Peyer's patch (tissue), 4 donors: Measurements from ENCODE around the gene OR2B2. TPM values are rescaled to one million over a fixed set of nuclear protein-coding genes. Genes with fewer than 3 reads are reported as not detected.

Experiments used
- DNase-seq, 3 donors: peaks; one replicate each; pipeline ENCODE4 v3.0.0-alpha.2; 2017 to 2019
- H3K27ac ChIP-seq, 4 donors: fragments of 200-600 bp; sonication (generic); one replicate each; pipeline ENCODE4 v1.5.1; 2016 to 2019
- H3K27me3 ChIP-seq, 2 donors: fragments of 200-600 bp; sonication (generic); one replicate each; pipeline ENCODE4 v1.5.1; 2019
- H3K36me3 ChIP-seq, 3 donors: fragments of 200-600 bp; sonication (generic); one replicate each; pipeline ENCODE4 v1.5.1; 2016 to 2019
- H3K4me1 ChIP-seq, 4 donors: fragments of 200-600 bp; sonication (generic); one replicate each; pipeline ENCODE4 v1.5.1; 2016 to 2019
- H3K4me3 ChIP-seq, 4 donors: fragments of 200-600 bp; sonication (generic); 1 replicate in 3 of 4; 2 replicates in 1 of 4; pipeline ENCODE4 v1.5.1; 2016 to 2019; ENCODE audit warnings: mild to moderate bottlenecking in 1 of 4
- H3K9me3 ChIP-seq, 4 donors: fragments of 200-600 bp; sonication (generic); one replicate each; pipeline ENCODE4 v1.5.1; 2016 to 2019; ENCODE audit warnings: mild to moderate bottlenecking in 1 of 4
- POLR2A ChIP-seq, 2 donors: fragments of 450-650 bp; IDR thresholded peaks; one replicate each; pipeline ENCODE4 v1.5.1; 2017; ENCODE audit warnings: antibody characterized with exemption in 2 of 2, mild to moderate bottlenecking in 2 of 2, moderate library complexity in 2 of 2
- total RNA-seq, 4 donors: library from RNA; depleted of rRNA; stranded (reverse); fragments of >200 nt; gene quantifications; one replicate each; pipeline ENCODE4 v1.1.0, GENCODE V29; 2016
- TF ChIP-seq, protein P1 (sequence below), 6 experiments: fragments of 450-650 bp in 4 of 6; fragments of 200-600 bp in 2 of 6; sonication (generic) in 1 of 6; IDR thresholded peaks; one replicate each; pipeline ENCODE4 v1.5.1; 2017 to 2019; ENCODE audit warnings: antibody characterized with exemption in 6 of 6, mild to moderate bottlenecking in 3 of 6, moderate library complexity in 1 of 6

The OR2B2 gene
- total RNA-seq, 4 donors from 2014 or later, result not detected

DNA sequence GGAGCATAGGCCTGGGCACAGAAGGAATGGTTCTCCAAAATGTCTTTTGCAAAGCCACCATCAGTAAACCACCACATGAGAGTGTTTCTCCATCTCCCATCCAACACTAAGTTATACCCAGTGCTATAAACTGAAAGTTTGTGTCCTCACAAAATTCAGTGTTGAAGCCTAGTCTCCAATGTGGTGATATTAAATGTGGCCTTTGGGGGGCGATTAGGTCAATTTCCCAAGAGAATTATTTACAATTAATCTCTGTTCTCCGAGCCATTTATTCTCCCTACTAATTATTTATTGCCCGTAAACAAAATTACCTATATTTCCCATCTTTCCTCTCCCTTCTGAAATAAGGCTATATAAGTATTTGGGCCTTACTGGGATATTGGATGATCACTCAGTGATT lies 26.1 kb downstream of the OR2B2 start:
- Histone ChIP-seq H3K36me3 (no peaks in the 10 kb centered on the region), H3K4me1 (peaks cover 0 to 5% (median 0%) of the 10 kb centered on the region in 4 donors), H3K9me3 (no peaks in the 10 kb centered on the region), H3K27me3 (no peaks in the 10 kb centered on the region), H3K4me3 (no peak overlapping the region), H3K27ac (no peak overlapping the region)
- no peak for DNase-seq
- TF ChIP-seq POLR2A (IDR thresholded peaks at IDR 0.05), result no peak
- TF ChIP-seq, protein P1, sequence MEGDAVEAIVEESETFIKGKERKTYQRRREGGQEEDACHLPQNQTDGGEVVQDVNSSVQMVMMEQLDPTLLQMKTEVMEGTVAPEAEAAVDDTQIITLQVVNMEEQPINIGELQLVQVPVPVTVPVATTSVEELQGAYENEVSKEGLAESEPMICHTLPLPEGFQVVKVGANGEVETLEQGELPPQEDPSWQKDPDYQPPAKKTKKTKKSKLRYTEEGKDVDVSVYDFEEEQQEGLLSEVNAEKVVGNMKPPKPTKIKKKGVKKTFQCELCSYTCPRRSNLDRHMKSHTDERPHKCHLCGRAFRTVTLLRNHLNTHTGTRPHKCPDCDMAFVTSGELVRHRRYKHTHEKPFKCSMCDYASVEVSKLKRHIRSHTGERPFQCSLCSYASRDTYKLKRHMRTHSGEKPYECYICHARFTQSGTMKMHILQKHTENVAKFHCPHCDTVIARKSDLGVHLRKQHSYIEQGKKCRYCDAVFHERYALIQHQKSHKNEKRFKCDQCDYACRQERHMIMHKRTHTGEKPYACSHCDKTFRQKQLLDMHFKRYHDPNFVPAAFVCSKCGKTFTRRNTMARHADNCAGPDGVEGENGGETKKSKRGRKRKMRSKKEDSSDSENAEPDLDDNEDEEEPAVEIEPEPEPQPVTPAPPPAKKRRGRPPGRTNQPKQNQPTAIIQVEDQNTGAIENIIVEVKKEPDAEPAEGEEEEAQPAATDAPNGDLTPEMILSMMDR (IDR thresholded peaks at IDR 0.05), result no peak

DNA sequence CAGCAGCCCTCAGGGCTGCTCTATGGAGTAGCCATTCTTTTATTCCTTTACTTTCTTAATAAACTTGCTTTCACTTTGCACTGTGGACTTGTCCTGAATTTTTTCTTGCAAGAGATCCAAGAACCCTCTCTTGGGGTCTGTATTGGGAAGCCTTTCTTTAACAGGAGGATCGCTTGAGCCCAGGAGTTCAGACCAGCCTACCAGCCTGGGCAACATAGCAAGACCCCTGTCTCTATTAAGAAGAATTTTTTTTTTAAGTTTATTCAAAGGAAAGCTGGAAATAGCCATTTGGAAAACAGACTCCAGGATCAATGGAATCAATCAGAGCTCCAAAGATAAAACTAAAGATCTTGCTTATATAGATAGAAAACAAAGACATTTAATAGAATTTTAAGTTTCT lies 29.1 kb downstream of the OR2B2 start:
- Histone ChIP-seq H3K27ac (no peak overlapping the region), H3K4me1 (no peaks in the 10 kb centered on the region), H3K9me3 (no peaks in the 10 kb centered on the region), H3K4me3 (no peak overlapping the region), H3K27me3 (no peaks in the 10 kb centered on the region), H3K36me3 (no peaks in the 10 kb centered on the region)
- DNase-seq, result no peak
- TF ChIP-seq POLR2A (IDR thresholded peaks at IDR 0.05), result no peak

DNA sequence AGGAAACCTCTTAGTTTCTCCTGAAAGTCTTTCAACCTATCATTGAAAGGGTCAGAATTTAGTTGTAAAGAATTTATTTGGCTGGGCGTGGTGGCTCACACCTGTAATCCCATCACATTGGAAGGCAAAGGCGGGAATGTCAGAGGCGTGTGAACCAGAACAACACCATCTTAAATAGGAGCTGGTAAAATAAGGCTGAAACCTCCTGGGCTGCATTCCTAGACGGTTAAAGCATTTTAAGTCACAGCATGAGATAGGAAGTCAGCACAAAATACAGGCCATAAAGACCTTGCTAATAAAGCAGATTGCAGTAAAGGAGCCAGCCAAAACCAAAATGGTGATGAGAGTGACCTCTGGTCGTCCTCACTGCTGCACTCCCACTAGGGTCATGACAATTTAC lies 29.6 kb downstream of the OR2B2 start:
- Histone ChIP-seq H3K9me3 (no peaks in the 10 kb centered on the region), H3K4me3 (no peak overlapping the region), H3K27me3 (no peaks in the 10 kb centered on the region), H3K4me1 (no peaks in the 10 kb centered on the region), H3K36me3 (no peaks in the 10 kb centered on the region), H3K27ac (no peak overlapping the region)
- no peak for DNase-seq
- TF ChIP-seq, protein P1 (IDR thresholded peaks at IDR 0.05), result no peak
- TF ChIP-seq POLR2A (IDR thresholded peaks at IDR 0.05), result no peak

DNA sequence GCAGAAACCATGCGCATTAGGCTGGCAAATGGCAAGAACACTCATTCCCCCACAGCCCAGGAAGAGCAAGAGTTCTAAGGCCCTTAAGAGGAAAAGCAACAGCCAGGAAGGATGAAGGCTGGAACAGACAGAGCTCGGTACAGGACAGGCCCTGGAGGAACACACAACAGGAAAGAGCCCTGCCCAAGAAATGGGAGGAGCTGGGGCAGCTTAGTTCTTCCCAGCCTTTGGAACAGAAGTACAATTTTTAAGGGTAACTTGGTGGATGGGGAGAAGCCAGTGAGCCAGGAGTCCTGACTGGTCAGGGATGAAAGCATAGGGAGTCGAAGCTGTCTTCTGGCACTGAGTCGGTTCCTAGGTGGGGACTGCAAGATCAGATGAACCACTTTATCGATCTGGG lies 32.4 kb downstream of the OR2B2 start:
- H3K27me3 ChIP-seq, result no peaks in the 10 kb centered on the region
- DNase-seq, result no peak
- H3K4me1 ChIP-seq, result no peaks in the 10 kb centered on the region
- no peak for TF ChIP-seq POLR2A (IDR thresholded peaks at IDR 0.05)
- TF ChIP-seq, protein P1 (IDR thresholded peaks at IDR 0.05), result no peak
- H3K36me3 ChIP-seq, result no peaks in the 10 kb centered on the region
- H3K4me3 ChIP-seq, result no peak overlapping the region
- H3K27ac ChIP-seq, result no peak overlapping the region
- H3K9me3 ChIP-seq, result no peaks in the 10 kb centered on the region

DNA sequence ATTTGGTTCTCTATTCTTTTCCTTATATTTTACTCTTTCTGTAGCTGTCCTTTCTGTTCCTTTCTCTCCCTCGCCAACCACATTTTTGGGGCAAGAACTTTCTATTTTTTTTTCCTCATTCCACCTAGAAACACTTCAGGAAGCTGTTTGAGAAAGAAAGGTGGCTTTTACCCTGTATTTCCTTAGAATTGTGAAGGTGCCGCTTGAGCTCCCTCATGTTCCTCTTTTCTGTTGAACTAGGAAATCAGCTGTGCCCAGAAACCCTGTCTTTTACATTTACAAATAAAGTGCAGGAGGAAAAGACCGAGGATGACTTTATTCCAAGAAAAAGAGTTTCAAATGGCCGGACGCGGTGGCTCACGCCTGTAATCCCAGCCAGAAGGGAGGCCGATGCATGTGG lies 38.2 kb downstream of the OR2B2 start:
- DNase-seq, result no peak
- TF ChIP-seq, protein P1 (IDR thresholded peaks at IDR 0.05), result no peak
- no peak for TF ChIP-seq POLR2A (IDR thresholded peaks at IDR 0.05)
- Histone ChIP-seq H3K9me3 (no peaks in the 10 kb centered on the region), H3K4me3 (peak overlapping the region in 2 of 4 donors; percentile 56 to 67), H3K27ac (peak overlapping the region in 1 of 4 donors; percentile 88), H3K4me1 (no peaks in the 10 kb centered on the region), H3K36me3 (no peaks in the 10 kb centered on the region), H3K27me3 (no peaks in the 10 kb centered on the region)

DNA sequence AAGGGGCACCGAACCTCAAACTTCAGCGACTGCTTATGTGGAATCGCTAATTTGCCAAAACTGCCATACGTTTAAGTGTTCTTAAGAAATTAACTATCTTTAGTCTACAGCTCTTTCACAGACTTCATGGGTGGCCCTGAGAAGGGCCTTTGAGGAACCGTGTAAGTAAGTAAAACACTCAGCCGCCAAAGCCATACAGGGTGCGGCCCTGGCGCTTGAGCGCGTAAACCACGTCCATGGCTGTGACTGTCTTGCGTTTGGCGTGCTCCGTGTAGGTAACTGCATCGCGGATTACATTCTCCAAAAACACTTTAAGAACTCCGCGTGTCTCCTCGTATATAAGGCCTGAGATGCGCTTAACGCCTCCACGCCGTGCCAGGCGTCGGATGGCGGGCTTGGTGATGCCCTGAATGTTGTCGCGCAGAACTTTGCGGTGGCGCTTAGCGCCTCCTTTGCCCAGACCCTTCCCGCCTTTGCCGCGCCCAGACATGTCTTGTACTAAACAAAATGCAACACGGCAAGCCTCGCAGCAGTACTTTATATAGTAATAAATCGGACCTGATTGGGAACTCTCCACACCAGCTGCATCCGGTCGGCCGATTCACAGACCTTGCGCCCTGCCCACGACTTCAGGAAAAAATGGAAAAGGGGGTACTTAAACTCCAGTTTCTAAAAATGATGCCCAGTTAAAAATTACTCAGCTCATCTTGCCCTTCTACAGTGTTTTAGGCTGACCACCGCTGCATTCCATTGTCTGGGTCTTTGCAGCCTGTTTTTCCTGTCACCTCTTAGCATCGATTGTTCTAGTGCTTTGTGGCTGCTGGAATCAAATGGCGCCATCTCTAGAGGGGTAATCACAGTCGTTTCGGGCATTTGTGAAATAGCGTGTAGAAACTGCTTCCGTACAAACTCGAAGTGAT lies 38.9 kb downstream of the OR2B2 start:
- Histone ChIP-seq H3K4me1 (no peaks in the 10 kb centered on the region), H3K9me3 (no peaks in the 10 kb centered on the region), H3K27ac (peak overlapping the region; percentile 88 to 92 (median 90)), H3K27me3 (no peaks in the 10 kb centered on the region), H3K4me3 (peak overlapping the region; percentile 46 to 67 (median 55)), H3K36me3 (no peaks in the 10 kb centered on the region)
- TF ChIP-seq, protein P1 (IDR thresholded peaks at IDR 0.05), result peak in 1 of 6 experiments; percentile 4
- peak; percentile 74 to 90 for TF ChIP-seq POLR2A (IDR thresholded peaks at IDR 0.05)
- peak; percentile 77 to 88 (median 77) for DNase-seq
